ENCODE results near the gene SOS1.

DNA sequence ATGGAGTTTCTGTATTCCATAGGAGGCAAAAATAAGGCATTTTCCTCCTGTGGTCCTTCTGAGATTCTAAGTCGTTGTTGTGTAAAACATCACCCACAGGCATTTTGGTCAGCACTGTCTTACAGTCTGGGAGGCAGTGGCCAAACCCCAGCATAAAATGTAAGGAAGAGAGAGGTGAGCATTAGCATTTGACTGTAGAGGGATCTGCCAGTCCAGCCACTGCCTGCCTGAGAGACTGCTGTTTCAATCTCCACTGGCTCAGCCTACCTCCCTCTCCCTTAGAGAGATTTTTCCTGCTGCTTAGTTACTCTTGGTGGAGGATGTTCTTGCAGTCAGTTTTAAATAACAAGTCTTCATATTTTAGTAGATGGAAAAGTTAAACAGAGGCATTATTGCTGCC lies 154.2 kb downstream of the SOS1 start:
- TF ChIP-seq POLR2A (IDR thresholded peaks at IDR 0.05; ENCODE audit: low read length) (no peak), GATA1 (IDR thresholded peaks at IDR 0.05; ENCODE audit: low read depth, low read length) (no peak)
